GM10266 (cell line): ENCODE measurements around the gene RPL5.

Source experiments
- DNase-seq: peaks from one replicate; pipeline ENCODE4 v3.0.0; 2012; ENCODE audit errors: extremely low spot score
- CTCF ChIP-seq: IDR thresholded peaks from 2 replicates; pipeline ENCODE4 v1.5.1; 2012; ENCODE audit warnings: mild to moderate bottlenecking, low read depth; ENCODE audit not compliant: control insufficient read depth, insufficient read depth; ENCODE audit errors: missing control alignments

The RPL5 gene

GRCh38 chr1:92844439-92844838 is 12.6 kb downstream of the RPL5 start:
- no peak for TF ChIP-seq CTCF
- DNase-seq = no peak

- TF ChIP-seq CTCF = no peak
- no peak for DNase-seq
Measured at GRCh38 chr1:92845908-92846307, 14.1 kb downstream of the RPL5 start.

- no peak for DNase-seq
- TF ChIP-seq CTCF = no peak
Measured at GRCh38 chr1:92848201-92848600, 16.4 kb downstream of the RPL5 start.

DNA sequence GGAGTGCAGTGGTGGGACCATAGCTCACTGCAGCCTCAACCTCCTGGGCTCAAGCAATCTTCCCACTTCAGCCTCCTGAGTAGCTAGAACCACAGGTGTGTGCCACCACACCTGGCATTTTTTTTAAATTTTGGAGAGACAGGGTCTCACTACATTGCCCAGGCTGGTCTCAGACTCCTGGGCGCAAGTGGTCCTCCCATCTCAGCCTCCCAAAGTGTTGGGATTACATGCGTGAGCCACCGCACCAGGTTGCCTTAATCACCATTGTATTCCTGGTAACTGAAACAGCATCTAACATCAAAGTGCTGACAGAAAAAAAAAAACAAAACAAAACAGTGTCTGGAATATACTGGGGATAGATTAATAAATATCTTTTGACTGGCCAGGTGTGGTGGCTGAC is 18.2 kb downstream of the RPL5 start:
- DNase-seq = no peak
- TF ChIP-seq CTCF = no peak

GRCh38 chr1:92851729-92852128 is 19.9 kb downstream of the RPL5 start:
- TF ChIP-seq CTCF = no peak
- no peak for DNase-seq

DNA sequence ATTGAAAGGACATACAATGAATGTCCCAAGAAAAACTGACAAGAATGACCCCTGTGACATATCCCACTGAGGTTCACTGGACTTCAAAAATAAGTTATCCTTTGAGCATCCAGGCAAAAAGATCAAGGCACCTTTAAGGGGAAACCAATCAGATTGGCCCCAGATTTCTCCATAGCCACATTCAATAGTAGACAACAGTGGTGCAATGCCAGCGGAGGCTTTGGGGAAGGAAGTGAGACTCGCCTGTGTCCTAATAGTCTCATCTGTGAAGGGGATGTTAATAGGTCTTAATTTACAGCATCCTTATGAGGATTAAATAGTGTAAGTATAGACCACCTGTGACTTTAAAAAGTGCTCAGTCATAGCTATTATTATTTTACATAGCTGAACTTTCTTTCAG is 21.5 kb downstream of the RPL5 start:
- TF ChIP-seq CTCF = no peak
- DNase-seq = no peak

GRCh38 chr1:92854101-92854785 is 22.4 kb downstream of the RPL5 start:
- no peak for TF ChIP-seq CTCF

More at GRCh38 chr1:92854101-92854785, 22.4 kb downstream of the RPL5 start:
- no peak for DNase-seq
